HepG2 (cell line): Measurements from ENCODE around the gene TMEM255B. TPM values are rescaled to one million over a fixed set of nuclear protein-coding genes. Genes with fewer than 3 reads are reported as not detected.

Experiments
- DR1 ChIP-seq: sonication (generic); formaldehyde crosslinking; IDR thresholded peaks from 2 replicates; pipeline ENCODE4 v1.8.0; 2021; ENCODE audit warnings: mild to moderate bottlenecking, missing genetic modification reagents, inconsistent platforms
- HIC2 ChIP-seq: sonication (generic); formaldehyde crosslinking; IDR thresholded peaks from 2 replicates; pipeline ENCODE4 v1.9.0; 2022; ENCODE audit warnings: low read depth, missing genetic modification reagents
- ZBTB3 ChIP-seq: sonication (generic); formaldehyde crosslinking; IDR thresholded peaks from 2 replicates; pipeline ENCODE4 v1.4.0; 2020; ENCODE audit warnings: low read depth, mild to moderate bottlenecking, moderate library complexity, missing genetic modification reagents, borderline replicate concordance
- ZFP41 ChIP-seq: sonication (generic); formaldehyde crosslinking; IDR thresholded peaks from 2 replicates; pipeline ENCODE4 v1.4.0; 2020; ENCODE audit warnings: mild to moderate bottlenecking, missing genetic modification reagents, borderline replicate concordance
- ZNF441 ChIP-seq: sonication (generic); formaldehyde crosslinking; IDR thresholded peaks from 2 replicates; pipeline ENCODE4 v1.7.0; 2021; ENCODE audit warnings: missing genetic modification reagents, borderline replicate concordance
- ZSCAN30 ChIP-seq: sonication (generic); formaldehyde crosslinking; IDR thresholded peaks from 2 replicates; pipeline ENCODE4 v1.5.0; 2020; ENCODE audit warnings: mild to moderate bottlenecking, missing genetic modification reagents
- polyA plus RNA-seq, 8 experiments: library from polyadenylated mRNA; depleted of rRNA in 3 of 8; stranded (reverse) in 7 of 8; unstranded in 1 of 8; fragments of >200 nt; fragmentation: Illumina TruSeq in 4 of 8; extraction: Trizol in 4 of 8; gene quantifications; 2 replicates each; pipeline versions ENCODE4 v1.2.1 to v1.2.3, GENCODE V29; 2011 to 2016; ENCODE audit warnings: low read depth in 4 of 8, missing spikeins in 1 of 8, mixed read lengths in 1 of 8; ENCODE audit not compliant: insufficient read depth in 1 of 8
- total RNA-seq, 5 experiments: library from RNA; depleted of rRNA; stranded (reverse); fragments of >200 nt; fragmentation: Illumina TruSeq; extraction: Trizol; gene quantifications; 2 replicates each; pipeline ENCODE4 v1.2.3, GENCODE V29; 2016; ENCODE audit warnings: low read depth in 1 of 5
- TF ChIP-seq, protein P1 (sequence below): sonication (generic); formaldehyde crosslinking; IDR thresholded peaks from 2 replicates; pipeline ENCODE4 v1.5.0; 2020; ENCODE audit warnings: mild to moderate bottlenecking, missing genetic modification reagents, borderline replicate concordance

TMEM255B gene
- total and polyA plus RNA-seq, 2 of the 13 experiments (the other 11 are each of a cell fraction or from before 2014, with no cell fraction given) = not detected

- TF ChIP-seq, protein P1, sequence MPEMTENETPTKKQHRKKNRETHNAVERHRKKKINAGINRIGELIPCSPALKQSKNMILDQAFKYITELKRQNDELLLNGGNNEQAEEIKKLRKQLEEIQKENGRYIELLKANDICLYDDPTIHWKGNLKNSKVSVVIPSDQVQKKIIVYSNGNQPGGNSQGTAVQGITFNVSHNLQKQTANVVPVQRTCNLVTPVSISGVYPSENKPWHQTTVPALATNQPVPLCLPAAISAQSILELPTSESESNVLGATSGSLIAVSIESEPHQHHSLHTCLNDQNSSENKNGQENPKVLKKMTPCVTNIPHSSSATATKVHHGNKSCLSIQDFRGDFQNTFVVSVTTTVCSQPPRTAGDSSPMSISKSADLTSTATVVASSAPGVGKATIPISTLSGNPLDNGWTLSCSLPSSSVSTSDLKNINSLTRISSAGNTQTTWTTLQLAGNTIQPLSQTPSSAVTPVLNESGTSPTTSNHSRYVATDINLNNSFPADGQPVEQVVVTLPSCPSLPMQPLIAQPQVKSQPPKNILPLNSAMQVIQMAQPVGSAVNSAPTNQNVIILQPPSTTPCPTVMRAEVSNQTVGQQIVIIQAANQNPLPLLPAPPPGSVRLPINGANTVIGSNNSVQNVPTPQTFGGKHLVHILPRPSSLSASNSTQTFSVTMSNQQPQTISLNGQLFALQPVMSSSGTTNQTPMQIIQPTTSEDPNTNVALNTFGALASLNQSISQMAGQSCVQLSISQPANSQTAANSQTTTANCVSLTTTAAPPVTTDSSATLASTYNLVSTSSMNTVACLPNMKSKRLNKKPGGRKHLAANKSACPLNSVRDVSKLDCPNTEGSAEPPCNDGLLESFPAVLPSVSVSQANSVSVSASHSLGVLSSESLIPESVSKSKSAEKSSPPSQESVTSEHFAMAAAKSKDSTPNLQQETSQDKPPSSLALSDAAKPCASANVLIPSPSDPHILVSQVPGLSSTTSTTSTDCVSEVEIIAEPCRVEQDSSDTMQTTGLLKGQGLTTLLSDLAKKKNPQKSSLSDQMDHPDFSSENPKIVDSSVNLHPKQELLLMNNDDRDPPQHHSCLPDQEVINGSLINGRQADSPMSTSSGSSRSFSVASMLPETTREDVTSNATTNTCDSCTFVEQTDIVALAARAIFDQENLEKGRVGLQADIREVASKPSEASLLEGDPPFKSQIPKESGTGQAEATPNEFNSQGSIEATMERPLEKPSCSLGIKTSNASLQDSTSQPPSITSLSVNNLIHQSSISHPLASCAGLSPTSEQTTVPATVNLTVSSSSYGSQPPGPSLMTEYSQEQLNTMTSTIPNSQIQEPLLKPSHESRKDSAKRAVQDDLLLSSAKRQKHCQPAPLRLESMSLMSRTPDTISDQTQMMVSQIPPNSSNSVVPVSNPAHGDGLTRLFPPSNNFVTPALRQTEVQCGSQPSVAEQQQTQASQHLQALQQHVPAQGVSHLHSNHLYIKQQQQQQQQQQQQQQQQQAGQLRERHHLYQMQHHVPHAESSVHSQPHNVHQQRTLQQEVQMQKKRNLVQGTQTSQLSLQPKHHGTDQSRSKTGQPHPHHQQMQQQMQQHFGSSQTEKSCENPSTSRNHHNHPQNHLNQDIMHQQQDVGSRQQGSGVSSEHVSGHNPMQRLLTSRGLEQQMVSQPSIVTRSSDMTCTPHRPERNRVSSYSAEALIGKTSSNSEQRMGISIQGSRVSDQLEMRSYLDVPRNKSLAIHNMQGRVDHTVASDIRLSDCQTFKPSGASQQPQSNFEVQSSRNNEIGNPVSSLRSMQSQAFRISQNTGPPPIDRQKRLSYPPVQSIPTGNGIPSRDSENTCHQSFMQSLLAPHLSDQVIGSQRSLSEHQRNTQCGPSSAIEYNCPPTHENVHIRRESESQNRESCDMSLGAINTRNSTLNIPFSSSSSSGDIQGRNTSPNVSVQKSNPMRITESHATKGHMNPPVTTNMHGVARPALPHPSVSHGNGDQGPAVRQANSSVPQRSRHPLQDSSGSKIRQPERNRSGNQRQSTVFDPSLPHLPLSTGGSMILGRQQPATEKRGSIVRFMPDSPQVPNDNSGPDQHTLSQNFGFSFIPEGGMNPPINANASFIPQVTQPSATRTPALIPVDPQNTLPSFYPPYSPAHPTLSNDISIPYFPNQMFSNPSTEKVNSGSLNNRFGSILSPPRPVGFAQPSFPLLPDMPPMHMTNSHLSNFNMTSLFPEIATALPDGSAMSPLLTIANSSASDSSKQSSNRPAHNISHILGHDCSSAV (CRISPR knock-in tag) = no peak
- no peak for TF ChIP-seq ZSCAN30 (CRISPR knock-in tag)
- no peak for TF ChIP-seq ZFP41
- TF ChIP-seq ZBTB3 = no peak
- no peak for TF ChIP-seq HIC2 (CRISPR knock-in tag)
- TF ChIP-seq ZNF441 (CRISPR knock-in tag) = no peak
- TF ChIP-seq DR1 (CRISPR knock-in tag) = no peak
Measured at GRCh38 chr13:113746671-113747070, 12.4 kb upstream of the TMEM255B start (continued).
